HG03354 (cell line): ENCODE results near the gene SLC7A4.
"Not testable (repeated sequence)": the region's sequence is repeated elsewhere in the genome, so short reads cannot be mapped to it uniquely, and the experiment has no call there.

ENCODE experiments used
- ATAC-seq: cut with Tn5 transposase; IDR thresholded peaks from one replicate; pipeline ENCODE4 v1.9.1; 2021; ENCODE audit warnings: mild to moderate bottlenecking; ENCODE audit not compliant: unreplicated experiment, poor library complexity, severe bottlenecking

The SLC7A4 gene

GRCh38 chr22:21032037-21032867 lies at the start of gene SLC7A4:
Gene SLC7A4 (minus strand): TSS chr22:21032561. CDS start chr22:21031812, 749 bp downstream.
- no peak for ATAC-seq

- ATAC-seq, result no peak
Observed at GRCh38 chr22:21080435-21081137, 48.2 kb upstream of the SLC7A4 start.

GRCh38 chr22:21079493-21079892 lies 47.1 kb upstream of the SLC7A4 start:
- no peak for ATAC-seq

- no peak for ATAC-seq
Observed at GRCh38 chr22:21078916-21079315, 46.6 kb upstream of the SLC7A4 start.

GRCh38 chr22:21077884-21078508 lies 45.6 kb upstream of the SLC7A4 start:
- no peak for ATAC-seq

- ATAC-seq, result no peak
Observed at GRCh38 chr22:21076912-21077625, 44.7 kb upstream of the SLC7A4 start.

- ATAC-seq, result no peak
Observed at GRCh38 chr22:21075516-21076138, 43.3 kb upstream of the SLC7A4 start.

- ATAC-seq, result no peak
Observed at GRCh38 chr22:21074102-21074715, 41.8 kb upstream of the SLC7A4 start.

GRCh38 chr22:21073482-21073881 lies 41.1 kb upstream of the SLC7A4 start:
- no peak for ATAC-seq

GRCh38 chr22:21073023-21073422 lies 40.7 kb upstream of the SLC7A4 start:
- no peak for ATAC-seq

GRCh38 chr22:21071796-21072195 lies 39.4 kb upstream of the SLC7A4 start:
- not testable (repeated sequence) for ATAC-seq

- no peak for ATAC-seq
Observed at GRCh38 chr22:21070690-21071615, 38.6 kb upstream of the SLC7A4 start.

GRCh38 chr22:21069375-21069774 lies 37.0 kb upstream of the SLC7A4 start:
- ATAC-seq, result no peak

GRCh38 chr22:21068681-21069276 lies 36.4 kb upstream of the SLC7A4 start:
- no peak for ATAC-seq

GRCh38 chr22:21067901-21068680 lies 35.7 kb upstream of the SLC7A4 start:
- ATAC-seq, result no peak

GRCh38 chr22:21067075-21067900 lies 34.9 kb upstream of the SLC7A4 start:
- no peak for ATAC-seq
